Neural progenitor cell (in vitro differentiated cells): ENCODE results near the gene RNF187. TPM values are rescaled to one million over a fixed set of nuclear protein-coding genes. Genes with fewer than 3 reads are reported as not detected.

ENCODE experiments used
- DNase-seq: peaks from one replicate; pipeline ENCODE4 v3.0.0-alpha.2; 2016; ENCODE audit warnings: low spot score
- H2AFZ ChIP-seq: fragments of 200-600 bp; sonication (generic); replicated peaks from 2 replicates; pipeline ENCODE4 v1.6.1; 2016; ENCODE audit warnings: antibody characterized with exemption
- H3F3A ChIP-seq: fragments of 200-600 bp; sonication (generic); 2 replicates; pipeline ENCODE4 v1.6.1; 2016; ENCODE audit warnings: antibody characterized with exemption, low read depth
- H3K27ac ChIP-seq: fragments of 200-600 bp; sonication (generic); 2 replicates; pipeline ENCODE4 v1.5.1; 2016; ENCODE audit warnings: mild to moderate bottlenecking
- H3K27me3 ChIP-seq: fragments of 200-600 bp; sonication (generic); 2 replicates; pipeline ENCODE4 v1.6.1; 2016; ENCODE audit warnings: mild to moderate bottlenecking, moderate library complexity
- H3K36me3 ChIP-seq: fragments of 200-600 bp; sonication (generic); 2 replicates; pipeline ENCODE4 v1.5.1; 2016
- H3K4me1 ChIP-seq: fragments of 200-600 bp; sonication (generic); 2 replicates; pipeline ENCODE4 v1.6.1; 2016; ENCODE audit warnings: mixed run types
- H3K4me2 ChIP-seq: fragments of 200-600 bp; sonication (generic); 2 replicates; pipeline ENCODE4 v1.6.1; 2016
- H3K4me3 ChIP-seq: fragments of 200-600 bp; sonication (generic); 2 replicates; pipeline ENCODE4 v1.5.1; 2016
- H3K79me2 ChIP-seq: fragments of 200-600 bp; sonication (generic); 2 replicates; pipeline ENCODE4 v1.6.1; 2016; ENCODE audit warnings: low read depth
- H3K9ac ChIP-seq: fragments of 200-600 bp; sonication (generic); 2 replicates; pipeline ENCODE4 v1.6.1; 2016
- H3K9me3 ChIP-seq: fragments of 200-600 bp; sonication (generic); 2 replicates; pipeline ENCODE4 v1.5.1; 2016; ENCODE audit warnings: low read depth
- H4K20me1 ChIP-seq: fragments of 200-600 bp; sonication (generic); 2 replicates; pipeline ENCODE4 v1.6.1; 2016; ENCODE audit warnings: low read depth
- H3K27ac Mint-ChIP-seq: 3 replicates; pipeline ENCODE4 v1.8.0; 2021; ENCODE audit warnings: mixed read lengths
- H3K27me3 Mint-ChIP-seq: 2 replicates; pipeline ENCODE4 v1.8.0; 2022; ENCODE audit warnings: low read depth, mild to moderate bottlenecking, inconsistent platforms, moderate library complexity, mixed read lengths; ENCODE audit not compliant: insufficient read depth
- H3K36me3 Mint-ChIP-seq: 3 replicates; pipeline ENCODE4 v1.8.0; 2021; ENCODE audit warnings: mixed read lengths
- H3K4me1 Mint-ChIP-seq: 3 replicates; pipeline ENCODE4 v1.8.0; 2021; ENCODE audit warnings: mixed read lengths
- H3K4me3 Mint-ChIP-seq: 3 replicates; pipeline ENCODE4 v1.8.0; 2021; ENCODE audit warnings: mild to moderate bottlenecking, moderate library complexity, mixed read lengths
- H3K9me3 Mint-ChIP-seq: 3 replicates; pipeline ENCODE4 v1.8.0; 2020; ENCODE audit warnings: mixed read lengths
- CTCF ChIP-seq: fragments of 200-600 bp; sonication (generic); IDR thresholded peaks from 2 replicates; pipeline ENCODE4 v1.5.1; 2017; ENCODE audit warnings: antibody characterized with exemption, mild to moderate bottlenecking
- EZH2 ChIP-seq: fragments of 200-600 bp; sonication (generic); IDR thresholded peaks from 2 replicates; pipeline ENCODE4 v1.6.1; 2017; ENCODE audit warnings: antibody characterized with exemption, mild to moderate bottlenecking, moderate library complexity
- EZH2phosphoT487 ChIP-seq: fragments of 200-600 bp; sonication (generic); IDR thresholded peaks from 2 replicates; pipeline ENCODE4 v1.6.1; 2017; ENCODE audit warnings: antibody characterized with exemption
- total RNA-seq: library from RNA; depleted of rRNA; stranded (reverse); fragments of >200 nt; gene quantifications from 2 replicates; pipeline ENCODE4 v1.2.3, GENCODE V29; 2015; ENCODE audit warnings: low replicate concordance

Gene RNF187
- total RNA-seq, 1 donor from 2014 or later: 16.1 TPM

GRCh38 chr1:228454238-228454637, 32.9 kb upstream of the RNF187 start:
- peaks cover 12% of the 10 kb centered on the region for H3K36me3 Mint-ChIP-seq
- peaks cover 7% of the 10 kb centered on the region for H3K27me3 Mint-ChIP-seq
- Histone ChIP-seq H3K79me2 (peaks cover 21% of the 10 kb centered on the region), H3K4me2 (no peak overlapping the region), H3K9me3 (no peaks in the 10 kb centered on the region), H3K4me3 (no peak overlapping the region), H4K20me1 (peaks cover 13% of the 10 kb centered on the region), H3K27ac (no peak overlapping the region), H3K9ac (no peak overlapping the region), H3F3A (peaks cover 28% of the 10 kb centered on the region), H3K27me3 (peaks cover 8% of the 10 kb centered on the region), H3K36me3 (no peaks in the 10 kb centered on the region), H3K4me1 (peaks cover 13% of the 10 kb centered on the region), H2AFZ (no peak overlapping the region)
- peak overlapping the region; percentile 34 for H3K4me3 Mint-ChIP-seq
- no peak for DNase-seq
- no peak overlapping the region for H3K27ac Mint-ChIP-seq
- H3K9me3 Mint-ChIP-seq: no peaks in the 10 kb centered on the region
- peaks cover 24% of the 10 kb centered on the region for H3K4me1 Mint-ChIP-seq
- TF ChIP-seq CTCF (no peak), EZH2 (no peak), EZH2phosphoT487 (no peak)

- H3K27me3 ChIP-seq: peaks cover 20% of the 10 kb centered on the region
- H3K36me3 ChIP-seq: no peaks in the 10 kb centered on the region
- Mint-ChIP-seq H3K4me3 (peak overlapping the region; percentile 82), H3K4me1 (peaks cover 30% of the 10 kb centered on the region), H3K36me3 (peaks cover 12% of the 10 kb centered on the region), H3K27ac (no peak overlapping the region), H3K27me3 (peaks cover 10% of the 10 kb centered on the region), H3K9me3 (peaks cover 1% of the 10 kb centered on the region)
- H3K4me1 ChIP-seq: peaks cover 16% of the 10 kb centered on the region
- peaks cover 13% of the 10 kb centered on the region for H4K20me1 ChIP-seq
- DNase-seq: no peak
- peaks cover 21% of the 10 kb centered on the region for H3K79me2 ChIP-seq
- no peaks in the 10 kb centered on the region for H3K9me3 ChIP-seq
- H3K9ac ChIP-seq: no peak overlapping the region
- peak overlapping the region; percentile 78 for H3K4me3 ChIP-seq
- peak overlapping the region; percentile 85 for H3K4me2 ChIP-seq
- H2AFZ ChIP-seq: no peak overlapping the region
- peak; percentile 20 for TF ChIP-seq CTCF
- no peak for TF ChIP-seq EZH2phosphoT487
- TF ChIP-seq EZH2: no peak
- no peak overlapping the region for H3K27ac ChIP-seq
- peaks cover 30% of the 10 kb centered on the region for H3F3A ChIP-seq
Measured at GRCh38 chr1:228455715-228456114, 31.5 kb upstream of the RNF187 start.

GRCh38 chr1:228456252-228457016, 30.7 kb upstream of the RNF187 start:
- Histone ChIP-seq H3K27me3 (peaks cover 27% of the 10 kb centered on the region), H3K27ac (no peak overlapping the region), H4K20me1 (peaks cover 13% of the 10 kb centered on the region), H3K36me3 (no peaks in the 10 kb centered on the region), H3F3A (peaks cover 38% of the 10 kb centered on the region), H2AFZ (no peak overlapping the region), H3K4me1 (peaks cover 16% of the 10 kb centered on the region), H3K9me3 (no peaks in the 10 kb centered on the region), H3K9ac (peak overlapping the region; percentile 42), H3K79me2 (peaks cover 21% of the 10 kb centered on the region), H3K4me3 (peak overlapping the region; percentile 78), H3K4me2 (peak overlapping the region; percentile 85)
- Mint-ChIP-seq H3K4me1 (peaks cover 34% of the 10 kb centered on the region), H3K36me3 (peaks cover 12% of the 10 kb centered on the region), H3K27me3 (peaks cover 15% of the 10 kb centered on the region), H3K4me3 (peak overlapping the region; percentile 98), H3K9me3 (peaks cover 1% of the 10 kb centered on the region), H3K27ac (peak overlapping the region; percentile 98)
- DNase-seq: no peak
- TF ChIP-seq EZH2: no peak
- TF ChIP-seq EZH2phosphoT487: no peak
- no peak for TF ChIP-seq CTCF
